Skeletal muscle tissue (tissue), 4 donors: ENCODE results near the gene ZNF107. TPM values are rescaled to one million over a fixed set of nuclear protein-coding genes. Genes with fewer than 3 reads are reported as not detected.

Experiments used
- H3K27ac ChIP-seq: one replicate; pipeline ENCODE4 v1.7.0; 2013; ENCODE audit warnings: mild to moderate bottlenecking, low read depth, low read length, inconsistent platforms
- H3K27me3 ChIP-seq, 3 donors: one replicate each; pipeline ENCODE4 v1.7.0; 2013; ENCODE audit warnings: low read length in 3 of 3; ENCODE audit not compliant: control insufficient read depth in 3 of 3, insufficient read depth in 3 of 3
- H3K36me3 ChIP-seq, 3 donors: one replicate each; pipeline ENCODE4 v1.7.0; 2013; ENCODE audit warnings: low read length in 3 of 3; ENCODE audit not compliant: control insufficient read depth in 3 of 3, insufficient read depth in 3 of 3
- H3K4me1 ChIP-seq, 3 donors: one replicate each; pipeline ENCODE4 v1.7.0; 2013; ENCODE audit warnings: low read length in 3 of 3, mild to moderate bottlenecking in 3 of 3; ENCODE audit not compliant: control insufficient read depth in 3 of 3, insufficient read depth in 3 of 3
- H3K4me3 ChIP-seq, 3 donors: one replicate each; pipeline ENCODE4 v1.7.0; 2013; ENCODE audit warnings: low read length in 3 of 3
- H3K9ac ChIP-seq, 3 donors: one replicate each; pipeline ENCODE4 v1.7.0; 2013; ENCODE audit warnings: low read length in 3 of 3, mild to moderate bottlenecking in 3 of 3, moderate library complexity in 2 of 3, low read depth in 1 of 3
- H3K9me3 ChIP-seq, 3 donors: one replicate each; pipeline ENCODE4 v1.7.0; 2013; ENCODE audit warnings: low read length in 3 of 3; ENCODE audit not compliant: control insufficient read depth in 3 of 3
- total RNA-seq: library from RNA; depleted of rRNA; stranded (reverse); fragments of >200 nt; gene quantifications from one replicate; pipeline ENCODE4 v1.2.3, GENCODE V29; 2014
- donor health status: Osteomylitis.

ZNF107 gene
- 2.6 TPM for total RNA-seq

- Histone ChIP-seq H3K36me3 (peaks cover 0 to 2% (median 2%) of the 10 kb centered on the region in 3 donors), H3K9me3 (no peaks in the 10 kb centered on the region), H3K4me1 (peaks cover 0 to 2% (median 0%) of the 10 kb centered on the region in 3 donors), H3K27me3 (no peaks in the 10 kb centered on the region), H3K4me3 (peak within 1 kb of the TSS; percentile 69 to 89 (median 88)), H3K27ac (peak within 1 kb of the TSS; percentile 42), H3K9ac (peak within 1 kb of the TSS; percentile 65 to 83 (median 81))
Measured at GRCh38 chr7:64665980-64666662, at the start of gene ZNF107. Gene ZNF107 (plus strand): TSS chr7:64666133. CDS start chr7:64666283, 150 bp downstream.

- Histone ChIP-seq H3K27ac (no peak overlapping the region), H3K9me3 (peaks cover 0 to 4% (median 0%) of the 10 kb centered on the region in 3 donors), H3K36me3 (no peaks in the 10 kb centered on the region), H3K4me3 (no peak overlapping the region), H3K9ac (no peak overlapping the region), H3K4me1 (no peaks in the 10 kb centered on the region), H3K27me3 (no peaks in the 10 kb centered on the region)
Measured at GRCh38 chr7:64618785-64619456, 47.0 kb upstream of the ZNF107 start.

- Histone ChIP-seq H3K27ac (no peak overlapping the region), H3K4me3 (no peak overlapping the region)
Measured at GRCh38 chr7:64619705-64620104, 46.2 kb upstream of the ZNF107 start.

GRCh38 chr7:64621656-64622055 is 44.3 kb upstream of the ZNF107 start:
- no peaks in the 10 kb centered on the region for H3K27me3 ChIP-seq
- H3K36me3 ChIP-seq = no peaks in the 10 kb centered on the region
- no peak overlapping the region for H3K9ac ChIP-seq
- no peak overlapping the region for H3K27ac ChIP-seq
- H3K4me1 ChIP-seq = no peaks in the 10 kb centered on the region
- peaks cover 0 to 4% (median 0%) of the 10 kb centered on the region in 3 donors for H3K9me3 ChIP-seq
- H3K4me3 ChIP-seq = no peak overlapping the region

More at GRCh38 chr7:64619705-64620104, 46.2 kb upstream of the ZNF107 start:
- Histone ChIP-seq H3K9me3 (peaks cover 0 to 4% (median 0%) of the 10 kb centered on the region in 3 donors), H3K4me1 (no peaks in the 10 kb centered on the region), H3K36me3 (no peaks in the 10 kb centered on the region), H3K27me3 (no peaks in the 10 kb centered on the region), H3K9ac (no peak overlapping the region)

GRCh38 chr7:64625114-64626082 is 40.5 kb upstream of the ZNF107 start:
- no peaks in the 10 kb centered on the region for H3K4me1 ChIP-seq
- H3K27ac ChIP-seq = no peak overlapping the region
- H3K9ac ChIP-seq = no peak overlapping the region
- no peaks in the 10 kb centered on the region for H3K36me3 ChIP-seq
- H3K9me3 ChIP-seq = peaks cover 0 to under 1% (median 0%) of the 10 kb centered on the region in 3 donors
- H3K27me3 ChIP-seq = no peaks in the 10 kb centered on the region
- H3K4me3 ChIP-seq = no peak overlapping the region

GRCh38 chr7:64626083-64626469 is 39.9 kb upstream of the ZNF107 start:
- no peaks in the 10 kb centered on the region for H3K9me3 ChIP-seq
- H3K4me3 ChIP-seq = no peak overlapping the region
- H3K27me3 ChIP-seq = no peaks in the 10 kb centered on the region
- H3K27ac ChIP-seq = no peak overlapping the region
- H3K36me3 ChIP-seq = no peaks in the 10 kb centered on the region
- H3K4me1 ChIP-seq = no peaks in the 10 kb centered on the region
- H3K9ac ChIP-seq = no peak overlapping the region

GRCh38 chr7:64626557-64626956 is 39.4 kb upstream of the ZNF107 start:
- H3K9ac ChIP-seq = no peak overlapping the region
- no peak overlapping the region for H3K4me3 ChIP-seq
- H3K36me3 ChIP-seq = no peaks in the 10 kb centered on the region

GRCh38 chr7:64628192-64628591 is 37.7 kb upstream of the ZNF107 start:
- Histone ChIP-seq H3K27me3 (no peaks in the 10 kb centered on the region), H3K9me3 (no peaks in the 10 kb centered on the region), H3K36me3 (no peaks in the 10 kb centered on the region), H3K27ac (no peak overlapping the region), H3K4me1 (no peaks in the 10 kb centered on the region), H3K9ac (no peak overlapping the region), H3K4me3 (no peak overlapping the region)

More at GRCh38 chr7:64626557-64626956, 39.4 kb upstream of the ZNF107 start:
- Histone ChIP-seq H3K27me3 (no peaks in the 10 kb centered on the region), H3K27ac (no peak overlapping the region), H3K9me3 (no peaks in the 10 kb centered on the region), H3K4me1 (no peaks in the 10 kb centered on the region)

- Histone ChIP-seq H3K27ac (no peak overlapping the region), H3K9ac (no peak overlapping the region), H3K4me1 (no peaks in the 10 kb centered on the region), H3K4me3 (no peak overlapping the region), H3K9me3 (no peaks in the 10 kb centered on the region), H3K36me3 (no peaks in the 10 kb centered on the region), H3K27me3 (no peaks in the 10 kb centered on the region)
Measured at GRCh38 chr7:64628721-64629120, 37.2 kb upstream of the ZNF107 start.
